ENCODE measurements around the gene MCC.

DNA sequence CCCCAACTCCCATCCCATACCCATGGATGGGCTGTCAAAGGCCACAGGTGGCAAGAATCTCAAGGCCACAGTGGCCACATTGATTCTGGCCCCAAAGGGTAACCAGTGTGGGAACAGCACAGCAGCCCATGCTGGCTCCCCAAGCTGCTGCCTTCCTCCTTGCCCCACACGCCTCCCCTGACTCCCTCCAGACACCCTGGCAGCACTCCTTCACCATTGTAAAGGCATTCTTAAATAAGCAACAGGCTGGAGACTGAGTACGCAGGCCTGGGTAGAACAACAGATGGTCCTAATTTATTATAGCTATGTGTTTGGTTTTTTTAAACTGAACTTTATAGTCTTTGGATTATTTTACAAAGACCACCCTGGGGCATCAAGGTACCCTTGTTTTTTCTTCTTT lies 212.3 kb downstream of the MCC start:
- TF ChIP-seq CTCF (IDR thresholded peaks at IDR 0.05) (no peak), POLR2A (IDR thresholded peaks at IDR 0.05; ENCODE audit: low read depth) (no peak)
